NCI-H345 (cell line): ENCODE results near the gene SALL4.
"Not testable (repeated sequence)": the region's sequence is repeated elsewhere in the genome, so short reads cannot be mapped to it uniquely, and the experiment has no call there.

ENCODE experiments used
- DNase-seq: peaks from one replicate; lab custom pipeline; 2025; lab: John Stamatoyannopoulos, UW

Gene SALL4

DNA sequence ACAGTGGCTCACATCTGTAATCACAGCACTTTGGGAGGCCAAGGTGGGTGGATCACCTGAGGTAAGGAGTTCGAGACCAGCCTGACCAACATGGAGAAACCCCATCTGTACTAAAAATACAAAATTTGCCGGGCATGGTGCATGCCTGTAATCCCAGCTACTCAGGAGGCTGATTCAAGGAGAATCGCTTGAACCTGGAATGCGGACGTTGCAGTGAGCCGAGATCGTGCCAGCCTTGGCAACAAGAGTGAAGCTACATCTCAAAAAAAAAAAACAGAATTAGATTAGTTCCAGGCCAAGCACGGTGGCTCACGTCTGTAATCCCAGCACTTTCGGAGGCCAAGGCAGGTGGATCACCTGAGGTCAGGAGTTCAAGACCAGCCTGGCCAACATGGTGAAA is 36.9 kb downstream of the SALL4 start:
- not testable (repeated sequence) for DNase-seq

DNA sequence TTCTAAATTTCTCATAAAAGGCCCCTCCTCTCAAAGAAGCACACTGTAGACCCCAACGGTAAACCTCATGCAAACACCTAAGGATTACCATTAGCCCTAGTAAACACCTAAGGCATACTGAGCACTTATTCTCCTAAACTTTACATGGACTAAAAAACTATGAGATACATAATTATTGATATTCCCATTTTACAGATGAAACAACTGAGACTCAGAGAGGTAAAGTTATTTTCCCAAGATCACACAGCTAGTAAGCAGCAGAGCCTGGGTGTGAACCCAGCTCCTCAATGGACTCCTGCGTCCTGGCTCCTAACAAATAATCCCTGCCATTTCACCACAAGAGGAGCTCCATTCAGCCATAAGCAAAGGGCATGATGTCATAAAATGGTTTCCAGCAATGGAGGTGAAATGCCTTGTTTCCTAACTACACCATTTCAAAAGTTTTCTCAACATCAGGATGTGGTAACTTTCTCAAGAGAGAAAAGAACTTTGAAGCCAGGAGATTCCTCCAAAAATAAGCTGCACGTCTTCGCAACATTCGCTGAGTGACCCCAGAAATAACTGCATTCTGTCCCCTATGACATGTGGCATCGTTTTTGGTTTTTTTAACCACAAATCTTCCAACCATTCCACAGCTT is 38.2 kb downstream of the SALL4 start:
- no peak for DNase-seq

DNA sequence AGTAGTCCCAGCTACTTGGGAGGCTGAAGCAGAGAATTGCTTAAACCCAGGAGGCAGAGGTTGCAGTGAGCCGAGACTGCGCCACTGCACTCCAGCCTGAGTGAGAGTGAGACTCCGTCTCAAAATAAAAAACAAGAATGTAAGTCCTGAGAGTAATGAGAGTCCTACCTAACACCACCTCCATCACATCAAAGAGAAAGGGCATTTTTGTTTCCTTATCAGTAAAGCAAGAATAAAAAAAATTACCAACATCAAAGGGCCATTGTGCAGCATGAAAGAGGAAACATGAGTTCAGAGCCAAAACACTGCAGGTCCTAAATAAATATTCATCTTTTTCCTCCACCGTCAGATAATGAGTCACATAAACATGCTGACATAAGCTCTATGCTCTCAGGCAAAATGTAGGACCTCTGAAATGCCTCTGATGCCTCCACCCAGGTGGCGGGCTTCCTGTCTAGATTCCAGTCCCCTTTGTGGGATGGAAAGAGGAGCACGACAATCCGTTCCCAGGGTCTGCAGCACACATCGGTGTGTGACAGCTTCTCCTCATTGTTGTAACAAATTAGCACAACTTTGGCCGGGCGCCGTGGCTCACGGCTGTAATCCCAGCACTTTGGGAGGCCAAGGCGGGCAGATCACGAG is 41.3 kb downstream of the SALL4 start:
- no peak for DNase-seq

DNA sequence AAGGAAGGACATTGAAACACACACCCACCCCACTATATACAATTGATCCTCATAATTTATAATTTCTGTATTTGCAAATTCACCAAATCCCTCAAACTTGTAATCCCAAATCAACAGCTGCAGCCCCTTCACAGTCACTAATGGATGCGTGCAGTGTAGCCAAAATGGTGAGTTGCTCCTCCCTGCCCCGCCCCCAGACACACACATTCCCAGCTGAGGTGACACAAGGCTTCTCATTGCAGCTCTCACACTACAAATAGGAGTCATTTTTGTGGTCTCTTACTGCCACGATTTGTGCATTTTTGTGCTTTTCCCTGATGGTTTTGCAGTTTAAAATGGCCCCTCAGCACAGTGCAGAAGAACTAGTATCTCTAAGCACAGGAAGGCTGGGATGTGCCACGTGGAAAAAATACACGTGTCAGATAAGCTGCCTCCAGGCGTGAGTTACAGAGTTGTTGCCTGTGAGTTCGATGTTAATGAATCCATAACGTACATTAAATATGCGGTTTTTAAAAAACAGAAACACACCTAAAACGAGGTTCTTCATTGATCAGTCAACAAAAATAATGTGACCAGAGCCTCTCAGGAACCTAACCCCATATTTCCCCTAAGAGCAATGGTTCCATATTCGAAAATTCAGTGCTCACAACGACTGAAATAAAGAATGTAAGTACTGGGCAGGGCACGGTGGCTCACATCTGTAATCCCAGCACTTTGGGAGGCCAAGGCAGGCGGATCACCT is 42.4 kb downstream of the SALL4 start:
- DNase-seq: no peak

DNA sequence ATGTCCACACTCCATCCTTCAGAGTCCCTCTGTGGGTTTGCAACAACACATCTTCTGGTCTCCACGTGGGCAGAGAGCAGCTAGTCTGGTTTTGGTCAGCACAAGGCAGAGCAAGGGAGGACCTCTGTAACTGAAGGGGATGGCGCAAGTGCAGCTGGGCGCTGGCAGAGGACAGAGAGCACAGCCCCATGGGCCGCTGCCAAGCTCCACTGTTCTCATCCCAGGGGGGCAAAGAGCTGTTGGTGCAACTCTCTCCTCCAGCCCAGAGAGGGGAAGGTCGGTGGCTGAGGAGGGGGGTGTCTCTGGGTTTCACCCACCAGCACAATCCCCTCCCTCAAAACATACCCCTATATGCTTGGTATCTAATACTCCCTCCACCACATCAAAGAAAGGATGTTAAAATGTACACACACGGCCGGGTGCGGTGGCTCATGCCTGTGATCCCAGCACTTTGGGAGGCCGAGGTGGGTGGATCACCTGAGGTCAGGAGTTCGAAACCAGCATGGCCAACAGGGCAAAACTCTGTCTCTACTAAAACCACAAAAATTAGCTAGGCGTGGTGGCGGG is 43.3 kb downstream of the SALL4 start:
- DNase-seq: no peak

DNA sequence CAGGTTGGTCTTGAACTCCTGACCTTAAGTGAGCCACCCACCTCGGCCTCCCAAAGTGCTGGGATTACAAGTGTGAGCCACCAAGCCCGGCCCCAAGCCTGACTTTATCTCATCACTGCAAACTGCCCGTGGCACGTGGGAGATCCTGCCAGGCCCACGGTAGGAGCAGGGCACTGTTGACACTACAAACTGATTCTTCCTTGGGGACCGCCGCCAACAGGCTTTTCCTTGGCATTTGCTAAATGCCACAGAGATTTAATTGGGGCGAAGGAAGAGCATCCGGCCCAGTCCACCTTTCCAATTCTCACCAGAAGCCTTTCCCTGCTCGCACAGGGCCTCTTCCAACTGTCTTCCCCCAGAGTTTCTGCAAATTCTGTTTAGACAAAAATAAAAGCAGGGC is 45.1 kb downstream of the SALL4 start:
- no peak for DNase-seq

DNA sequence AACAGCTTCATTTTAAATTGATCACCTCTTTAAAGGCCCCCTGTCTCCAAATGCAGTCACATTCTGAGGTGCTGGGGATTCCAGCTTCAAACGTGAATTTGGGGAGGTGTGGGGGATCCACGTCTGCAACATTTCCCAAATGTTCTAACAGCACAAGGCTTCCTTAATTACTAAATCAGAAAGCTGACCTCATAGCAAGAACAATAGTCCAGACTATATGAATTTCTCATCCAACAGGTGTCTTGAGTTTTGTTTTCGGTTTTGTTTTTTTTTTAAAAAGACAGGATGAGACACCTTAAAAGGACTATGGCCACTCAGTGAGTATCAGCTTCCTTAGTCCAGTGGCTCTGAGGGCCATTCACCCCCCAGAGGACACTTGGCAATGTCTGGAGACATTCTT is 45.7 kb downstream of the SALL4 start:
- no peak for DNase-seq

DNA sequence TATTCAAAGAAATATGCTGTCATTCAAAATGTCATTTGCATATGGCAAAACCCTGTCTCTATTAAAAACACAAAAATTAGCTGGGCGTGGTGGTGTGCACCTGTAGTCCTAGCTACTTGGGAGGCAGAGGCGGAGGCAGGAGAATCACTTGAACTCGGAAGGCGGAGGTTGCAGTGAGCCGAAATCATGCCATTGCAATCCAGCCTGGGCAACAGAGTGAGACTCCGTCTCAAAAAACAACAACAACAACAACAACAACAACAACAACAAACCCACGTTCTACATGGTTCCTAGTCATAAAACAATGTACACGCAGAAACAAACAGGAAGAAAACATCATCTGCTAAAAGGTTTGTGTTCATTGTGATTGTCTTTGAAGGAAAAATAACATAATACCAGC is 49.1 kb downstream of the SALL4 start:
- not testable (repeated sequence) for DNase-seq

DNA sequence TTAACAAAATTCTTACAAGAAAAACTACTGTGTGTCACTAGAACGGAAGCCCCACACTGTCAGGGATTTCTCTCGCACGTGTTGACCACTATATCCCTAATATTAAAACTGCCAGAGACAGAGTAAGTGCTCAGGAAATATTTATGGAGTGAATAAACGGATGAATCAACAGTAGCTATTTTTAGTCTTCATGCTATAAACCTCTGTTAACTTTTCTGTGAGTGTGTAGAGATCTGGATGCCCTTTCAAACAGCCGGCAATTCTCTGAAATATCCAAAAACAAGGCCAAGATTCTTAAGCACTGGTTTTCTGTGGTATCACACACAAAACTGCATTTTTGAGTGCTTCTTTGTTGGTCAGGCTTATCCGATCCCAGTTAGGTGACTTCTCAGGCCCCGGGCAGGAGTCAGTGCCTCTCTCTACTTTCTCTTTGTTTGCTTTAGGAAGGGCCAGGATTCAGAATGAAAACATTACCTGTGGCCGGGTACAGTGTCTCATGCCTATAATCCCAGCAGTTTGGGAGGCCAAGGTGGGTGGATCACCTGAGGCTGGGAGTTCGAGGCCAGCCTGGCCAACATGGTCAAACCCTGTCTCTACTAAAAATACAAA is 49.9 kb downstream of the SALL4 start:
- DNase-seq: no peak

DNA sequence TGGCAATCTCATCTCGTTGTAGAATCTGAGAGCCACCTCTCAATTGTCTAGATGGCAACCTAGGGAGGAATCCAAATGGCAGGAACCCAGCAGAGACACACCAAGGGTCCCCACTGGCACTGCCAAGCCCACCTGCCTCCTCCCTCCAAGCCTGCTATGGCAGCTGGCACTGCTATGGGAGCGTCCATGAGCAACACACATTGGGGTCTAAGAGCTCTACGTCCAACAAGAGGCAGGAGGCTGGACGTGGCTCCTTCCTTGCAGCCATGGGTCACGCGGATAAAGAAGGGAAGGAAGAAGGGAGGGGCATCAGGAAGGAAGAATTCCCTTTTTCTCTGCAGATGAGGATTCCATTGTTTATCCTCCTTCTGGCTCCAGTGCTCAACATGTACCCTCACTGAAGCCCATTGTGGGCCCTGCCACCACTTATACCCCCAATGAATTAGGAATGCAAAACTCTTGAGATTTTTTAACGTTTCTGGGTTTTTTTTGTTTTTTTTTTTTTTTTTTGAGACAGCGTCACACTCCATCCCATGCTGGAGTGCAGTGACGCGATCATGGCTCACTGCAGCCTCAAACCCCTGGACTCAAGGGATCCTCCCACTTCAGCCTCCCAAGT is 51.4 kb downstream of the SALL4 start:
- DNase-seq: no peak

DNA sequence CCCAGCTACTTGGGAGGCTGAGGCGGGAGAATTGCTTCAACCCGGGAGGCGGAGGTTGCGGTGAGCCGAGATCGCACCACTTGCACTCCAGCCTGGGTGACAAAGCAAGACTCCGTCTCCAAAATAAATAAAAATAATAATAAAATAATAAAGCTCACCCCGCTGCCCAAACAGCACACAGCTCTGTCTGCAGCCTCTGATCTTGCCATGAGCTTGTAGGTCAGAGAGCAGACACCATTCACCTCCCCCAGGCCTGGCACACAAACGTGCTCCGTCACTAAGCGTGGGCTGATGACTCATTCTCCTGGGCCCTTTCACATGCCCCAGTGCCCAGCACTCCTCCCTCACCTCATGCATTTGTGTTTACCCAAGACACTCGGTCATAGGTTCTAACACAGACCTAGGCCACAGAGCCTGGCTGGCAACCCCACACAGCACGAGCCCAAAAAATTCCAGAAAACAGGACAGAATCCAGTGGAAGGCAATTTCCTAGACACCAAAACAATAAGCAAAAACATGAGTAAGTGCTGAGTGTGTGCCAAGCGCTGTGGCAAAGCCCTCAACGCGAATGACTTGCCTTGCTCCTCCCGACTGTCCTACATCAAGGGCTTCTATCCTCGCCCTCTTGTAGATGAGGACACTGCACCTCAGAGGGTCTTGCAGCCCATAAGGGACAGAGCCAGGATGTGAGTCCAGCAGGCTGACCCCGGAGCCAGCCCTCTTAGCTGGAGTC is 52.1 kb downstream of the SALL4 start:
- DNase-seq: peak; percentile 46

DNA sequence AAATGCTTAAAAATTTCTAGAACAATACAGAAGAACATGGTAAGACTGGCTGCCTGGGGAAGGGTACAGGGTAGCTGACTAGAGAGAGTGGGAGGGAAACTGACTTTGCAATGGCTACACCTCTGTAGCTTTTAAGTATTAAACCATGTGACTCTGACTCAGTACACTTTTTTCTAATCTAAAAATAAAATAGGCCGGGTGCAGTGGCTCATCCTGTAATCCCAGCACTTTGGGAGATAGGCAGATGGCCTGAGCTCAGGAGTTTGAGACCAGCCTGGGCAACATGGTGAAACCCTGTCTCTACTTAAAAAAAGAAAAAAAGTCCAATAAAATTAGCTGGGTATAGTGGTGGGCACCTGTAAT is 52.7 kb downstream of the SALL4 start:
- DNase-seq: no peak

DNA sequence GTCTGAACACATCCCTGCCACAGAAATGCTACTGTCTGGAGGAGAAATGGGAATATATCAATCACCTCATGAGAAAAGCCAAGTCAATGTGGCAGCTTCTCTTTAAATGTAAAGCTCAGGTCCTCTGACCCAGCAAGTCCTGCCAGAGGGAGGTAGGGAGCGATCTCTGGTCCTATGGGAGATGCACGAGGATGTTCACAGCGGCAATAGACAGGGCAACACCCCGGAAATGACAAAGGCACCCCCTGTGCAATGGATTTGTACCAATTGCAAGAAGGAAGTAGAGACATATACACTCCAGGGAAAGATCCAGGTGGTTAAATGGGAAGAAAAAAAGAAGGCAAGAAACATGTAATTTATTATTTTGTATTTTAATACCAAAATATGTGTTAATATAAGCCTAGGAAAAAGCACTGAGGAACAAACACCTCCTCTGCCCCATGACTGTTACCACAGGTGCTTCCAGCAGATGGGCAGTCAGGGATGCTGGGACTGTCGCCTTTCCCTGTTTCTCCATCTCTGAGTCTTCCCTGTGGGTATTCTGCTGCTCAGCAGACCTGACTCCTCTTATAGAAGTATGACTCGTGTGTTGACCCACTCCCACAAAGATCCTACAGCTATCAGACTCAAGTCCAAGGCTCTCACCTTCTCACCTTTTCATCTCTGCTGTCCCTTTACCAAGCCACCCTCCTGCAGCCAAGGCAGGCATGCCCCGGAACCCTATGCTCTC is 55.0 kb downstream of the SALL4 start:
- no peak for DNase-seq

DNA sequence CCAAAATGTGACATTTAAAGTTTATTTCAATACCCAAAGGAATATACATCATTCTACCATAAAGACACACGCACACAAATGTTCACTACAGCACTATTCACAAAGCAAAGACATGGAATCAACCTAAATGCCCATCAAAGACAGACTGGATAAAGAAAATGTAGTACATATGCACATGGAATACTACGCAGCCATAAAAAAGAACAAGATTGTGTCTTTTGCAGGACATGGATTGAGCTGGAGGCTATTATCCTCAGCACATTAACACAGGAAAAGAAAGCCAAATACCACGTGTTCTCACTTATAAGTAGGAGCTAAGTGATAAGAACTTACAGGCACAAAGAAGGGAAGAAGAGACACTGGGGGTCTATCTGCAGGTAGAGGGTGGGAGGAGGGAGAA is 56.5 kb downstream of the SALL4 start:
- no peak for DNase-seq

DNA sequence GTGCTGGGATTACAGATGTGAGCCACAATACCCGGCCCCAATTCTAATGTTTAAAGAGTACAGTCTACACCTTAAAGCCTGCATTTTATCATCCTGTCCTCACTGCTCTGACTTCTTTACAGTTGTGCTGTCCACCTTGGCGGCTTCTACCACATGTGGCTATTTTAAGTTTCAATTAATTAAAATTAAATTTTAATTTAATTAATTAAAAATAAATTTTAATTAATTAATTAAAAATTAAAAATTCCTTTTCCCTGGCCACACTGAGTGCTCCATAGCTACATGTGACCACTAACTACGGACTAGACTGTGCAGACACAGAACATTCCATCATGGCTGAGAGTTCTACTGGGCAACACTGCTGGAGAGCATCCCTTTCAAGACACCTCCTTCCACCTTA is 61.5 kb downstream of the SALL4 start:
- DNase-seq: no peak

DNA sequence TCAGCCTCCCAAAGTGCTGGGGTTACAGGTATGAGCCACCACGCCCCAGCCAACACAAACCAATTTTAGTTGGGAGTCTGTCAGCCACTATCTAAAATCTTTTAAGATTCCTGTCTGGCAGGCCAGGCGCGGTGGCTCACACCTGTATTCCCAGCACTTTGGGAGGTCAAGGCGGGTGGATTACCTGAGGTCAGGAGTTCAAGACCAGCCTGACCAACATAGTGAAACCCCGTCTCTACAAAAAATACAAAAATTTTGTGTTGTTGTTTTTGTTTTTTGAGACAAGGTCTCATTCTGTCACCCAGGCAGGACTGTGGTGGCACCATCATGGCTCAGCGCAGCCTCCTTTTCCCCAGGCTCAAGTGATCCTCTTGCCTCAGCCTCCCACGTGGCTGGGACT is 62.0 kb downstream of the SALL4 start:
- not testable (repeated sequence) for DNase-seq

DNA sequence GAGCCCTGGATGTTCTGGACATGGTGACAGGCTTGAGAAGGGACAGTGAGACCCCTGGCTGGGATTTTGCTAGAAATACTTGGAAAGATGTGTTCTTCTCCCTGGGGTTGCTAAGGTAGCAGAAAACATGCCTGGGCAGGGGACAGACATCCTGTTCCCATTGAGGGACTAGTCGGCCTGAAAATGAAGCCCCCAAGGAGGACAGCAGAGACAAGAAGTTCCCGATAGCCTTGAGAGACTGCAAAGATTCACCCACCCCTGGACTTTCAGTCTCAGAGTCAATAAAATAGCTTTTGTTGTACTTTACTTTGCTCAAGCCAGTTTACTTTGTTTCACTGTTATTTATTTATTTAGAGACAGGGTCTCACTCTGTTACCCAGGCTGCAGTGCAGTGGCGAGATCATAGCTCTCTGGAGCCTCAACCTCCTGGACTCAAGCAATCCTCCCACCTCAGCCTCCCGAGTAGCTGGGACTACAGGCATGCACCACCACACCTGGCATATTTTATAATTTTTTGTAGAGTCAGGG is 62.5 kb downstream of the SALL4 start:
- DNase-seq: no peak

DNA sequence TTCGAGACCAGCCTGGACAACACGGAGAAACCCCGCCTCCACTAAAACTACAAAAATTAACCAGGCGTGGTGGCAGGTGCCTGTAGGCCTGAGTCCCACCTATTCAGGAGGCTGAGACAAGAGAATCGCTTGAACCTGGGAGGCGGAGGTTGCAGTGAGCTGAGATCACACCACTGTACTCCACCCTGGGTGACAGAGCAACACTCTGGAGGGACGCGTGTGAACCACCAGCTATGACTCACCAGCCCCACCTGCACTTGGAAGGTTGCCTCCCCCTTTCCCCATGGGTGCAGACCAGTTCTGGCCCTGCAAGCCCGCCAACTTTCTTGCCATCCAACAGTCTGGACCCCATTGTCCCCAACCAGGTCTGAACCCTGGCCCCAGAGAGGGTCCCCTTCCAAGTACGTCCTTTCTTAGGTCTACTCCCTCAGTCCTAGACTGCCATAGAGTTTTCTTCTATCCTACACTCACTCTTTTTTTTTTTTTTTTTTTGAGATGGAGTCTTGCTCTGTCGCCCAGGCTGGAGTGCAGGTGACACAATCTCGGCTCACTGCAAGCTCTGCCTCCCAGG is 63.4 kb downstream of the SALL4 start:
- no peak for DNase-seq

DNA sequence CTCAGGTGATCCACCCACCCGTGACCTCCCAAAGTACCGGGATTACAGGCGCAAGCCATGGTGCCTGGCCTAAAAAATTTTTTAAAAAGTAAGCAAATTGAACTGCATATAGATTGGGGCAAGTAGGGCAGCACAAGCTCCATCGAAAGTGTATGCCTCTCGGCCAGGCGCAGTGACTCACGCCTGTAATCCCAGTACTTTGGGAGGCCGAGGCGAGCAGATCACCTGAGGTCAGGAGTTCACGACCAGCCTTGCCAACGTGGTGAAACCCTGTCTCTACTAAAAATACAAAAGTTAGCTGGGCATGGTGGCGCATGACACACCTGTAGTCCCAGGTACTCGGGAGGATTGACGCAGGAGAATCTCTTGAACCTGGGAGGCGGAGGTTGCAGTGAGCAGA is 64.1 kb downstream of the SALL4 start:
- not testable (repeated sequence) for DNase-seq

DNA sequence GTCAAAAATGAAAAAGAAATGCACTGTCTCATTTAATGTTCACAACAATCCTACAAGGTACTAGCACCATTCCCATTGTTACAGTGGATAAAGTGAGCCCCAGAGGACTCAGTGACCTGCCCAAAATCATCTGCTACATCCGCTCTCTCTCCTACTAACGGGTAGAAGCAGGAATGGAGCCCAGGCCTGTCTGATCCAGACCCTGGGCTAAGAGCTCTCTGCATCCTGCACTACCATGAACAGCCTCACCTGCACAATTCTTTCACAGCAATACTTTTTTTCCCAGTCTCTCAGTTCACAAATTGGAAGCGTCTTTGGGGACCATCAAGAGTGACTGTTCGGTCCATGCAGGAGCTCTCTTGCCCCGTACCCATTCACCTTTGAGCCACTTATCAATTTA is 65.4 kb downstream of the SALL4 start:
- no peak for DNase-seq
